Mesothelial cell of epicardium (in vitro differentiated cells): ENCODE data around the gene TIPARP. TPM values are rescaled to one million over a fixed set of nuclear protein-coding genes. Genes with fewer than 3 reads are reported as not detected.
A peak's percentile ranks its signal among the peaks of the same experiment; 100 is the strongest.

ENCODE experiments used
- DNase-seq, 2 experiments: peaks; one replicate each; pipeline ENCODE4 v3.0.0; 2021; ENCODE audit warnings: low spot score in 2 of 2; ENCODE audit not compliant: unreplicated experiment in 2 of 2
- H3K27ac Mint-ChIP-seq: 2 replicates; pipeline ENCODE4 v1.8.0; 2021; ENCODE audit warnings: mixed read lengths
- H3K27me3 Mint-ChIP-seq: 2 replicates; pipeline ENCODE4 v1.8.0; 2021; ENCODE audit warnings: low read depth, mixed read lengths
- H3K36me3 Mint-ChIP-seq: 2 replicates; pipeline ENCODE4 v1.8.0; 2021; ENCODE audit warnings: mixed read lengths
- H3K4me1 Mint-ChIP-seq: 2 replicates; pipeline ENCODE4 v1.8.0; 2021; ENCODE audit warnings: mixed read lengths
- H3K4me3 Mint-ChIP-seq: 2 replicates; pipeline ENCODE4 v1.8.0; 2021; ENCODE audit warnings: mild to moderate bottlenecking, moderate library complexity, mixed read lengths
- H3K9me3 Mint-ChIP-seq: 2 replicates; pipeline ENCODE4 v1.8.0; 2021; ENCODE audit warnings: mixed read lengths
- total RNA-seq: library from RNA; stranded (reverse); gene quantifications from 3 replicates; pipeline ENCODE4 v1.2.1, GENCODE V29; 2021
- TF ChIP-seq, protein P1 (sequence below): fragments of 200-600 bp; sonication (generic); IDR thresholded peaks from one replicate; pipeline ENCODE4 v1.5.0; 2021; ENCODE audit warnings: antibody characterized with exemption; ENCODE audit not compliant: unreplicated experiment

The TIPARP gene
- total RNA-seq, 1 donor from 2014 or later = 27.2 TPM

GRCh38 chr3:156749244-156749643 lies 74.9 kb downstream of the TIPARP start:
- TF ChIP-seq, protein P1, sequence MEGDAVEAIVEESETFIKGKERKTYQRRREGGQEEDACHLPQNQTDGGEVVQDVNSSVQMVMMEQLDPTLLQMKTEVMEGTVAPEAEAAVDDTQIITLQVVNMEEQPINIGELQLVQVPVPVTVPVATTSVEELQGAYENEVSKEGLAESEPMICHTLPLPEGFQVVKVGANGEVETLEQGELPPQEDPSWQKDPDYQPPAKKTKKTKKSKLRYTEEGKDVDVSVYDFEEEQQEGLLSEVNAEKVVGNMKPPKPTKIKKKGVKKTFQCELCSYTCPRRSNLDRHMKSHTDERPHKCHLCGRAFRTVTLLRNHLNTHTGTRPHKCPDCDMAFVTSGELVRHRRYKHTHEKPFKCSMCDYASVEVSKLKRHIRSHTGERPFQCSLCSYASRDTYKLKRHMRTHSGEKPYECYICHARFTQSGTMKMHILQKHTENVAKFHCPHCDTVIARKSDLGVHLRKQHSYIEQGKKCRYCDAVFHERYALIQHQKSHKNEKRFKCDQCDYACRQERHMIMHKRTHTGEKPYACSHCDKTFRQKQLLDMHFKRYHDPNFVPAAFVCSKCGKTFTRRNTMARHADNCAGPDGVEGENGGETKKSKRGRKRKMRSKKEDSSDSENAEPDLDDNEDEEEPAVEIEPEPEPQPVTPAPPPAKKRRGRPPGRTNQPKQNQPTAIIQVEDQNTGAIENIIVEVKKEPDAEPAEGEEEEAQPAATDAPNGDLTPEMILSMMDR = no peak
- H3K27ac Mint-ChIP-seq = peak overlapping the region; percentile 23
- H3K4me1 Mint-ChIP-seq = peaks cover 30% of the 10 kb centered on the region
- H3K4me3 Mint-ChIP-seq = no peak overlapping the region
- peaks cover 8% of the 10 kb centered on the region for H3K9me3 Mint-ChIP-seq
- H3K27me3 Mint-ChIP-seq = no peaks in the 10 kb centered on the region
- DNase-seq = no peak
- peaks cover 3% of the 10 kb centered on the region for H3K36me3 Mint-ChIP-seq

DNA sequence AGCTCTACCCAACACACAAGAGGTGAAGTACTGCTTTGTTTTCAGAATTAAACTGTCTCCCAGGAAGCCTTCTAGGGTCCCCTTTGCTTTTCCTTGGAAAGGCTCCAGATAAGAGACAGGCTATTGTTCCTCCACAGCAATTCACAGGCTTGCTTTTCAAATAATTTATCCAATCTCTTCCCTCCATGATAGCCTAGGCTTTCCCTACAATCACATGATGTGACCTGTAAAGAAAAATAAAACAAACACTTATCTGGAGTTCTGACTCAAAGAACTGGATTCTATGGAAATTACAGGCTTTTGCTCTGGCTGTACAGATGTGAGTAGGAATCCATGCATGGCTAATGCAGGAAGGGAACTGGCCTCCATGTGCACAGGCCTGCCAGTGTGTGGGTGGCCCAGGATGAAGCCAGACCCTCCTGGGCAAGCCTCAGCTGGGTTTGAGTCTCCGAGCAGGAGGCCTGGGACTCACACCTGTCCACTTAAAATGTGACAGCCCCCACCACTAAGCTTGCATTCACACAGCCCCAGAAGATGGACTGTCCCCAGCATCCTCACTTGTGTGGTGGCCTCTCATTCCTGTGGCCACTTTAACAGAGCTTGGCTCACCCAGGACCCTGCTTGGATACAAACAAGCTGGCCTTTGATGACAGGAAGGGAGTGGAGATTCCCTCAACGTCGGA lies 75.9 kb downstream of the TIPARP start:
- Mint-ChIP-seq H3K4me1 (peaks cover 30% of the 10 kb centered on the region), H3K36me3 (peaks cover 3% of the 10 kb centered on the region), H3K27ac (peak overlapping the region; percentile 29), H3K4me3 (no peak overlapping the region), H3K9me3 (peaks cover 8% of the 10 kb centered on the region), H3K27me3 (no peaks in the 10 kb centered on the region)
- DNase-seq = no peak
- TF ChIP-seq, protein P1 = no peak

GRCh38 chr3:156750874-156751245 lies 76.5 kb downstream of the TIPARP start:
- H3K4me1 Mint-ChIP-seq = peaks cover 30% of the 10 kb centered on the region
- no peaks in the 10 kb centered on the region for H3K27me3 Mint-ChIP-seq
- peak overlapping the region; percentile 18 for H3K27ac Mint-ChIP-seq
- H3K36me3 Mint-ChIP-seq = peaks cover 3% of the 10 kb centered on the region
- H3K4me3 Mint-ChIP-seq = no peak overlapping the region
- H3K9me3 Mint-ChIP-seq = peaks cover 8% of the 10 kb centered on the region
- no peak for DNase-seq
- TF ChIP-seq, protein P1 = no peak

- Mint-ChIP-seq H3K27me3 (no peaks in the 10 kb centered on the region), H3K27ac (peak overlapping the region; percentile 73), H3K9me3 (peaks cover 7% of the 10 kb centered on the region), H3K36me3 (peaks cover 3% of the 10 kb centered on the region), H3K4me3 (peak overlapping the region; percentile 42), H3K4me1 (peaks cover 30% of the 10 kb centered on the region)
- TF ChIP-seq, protein P1 = no peak
- DNase-seq = peak in 1 of 2 experiments; percentile 64
Measured at GRCh38 chr3:156751461-156752025, 77.2 kb downstream of the TIPARP start.

Other genes with a start within 250 kb of the TIPARP start
- 120 to 127 TPM (median 127 TPM) in 3 replicates for gene SSR3, start 119.5 kb upstream of the TIPARP start, total RNA-seq
- gene LEKR1, start 151.8 kb downstream of the TIPARP start, total RNA-seq = 3.3 to 6.5 TPM (median 3.4 TPM) in 3 replicates